ENCODE results near the gene SH3BGRL2. TPM values are rescaled to one million over a fixed set of nuclear protein-coding genes. Genes with fewer than 3 reads are reported as not detected.

The SH3BGRL2 gene
- total RNA-seq, 1 experiment from 2014 or later: 3.8 TPM

DNA sequence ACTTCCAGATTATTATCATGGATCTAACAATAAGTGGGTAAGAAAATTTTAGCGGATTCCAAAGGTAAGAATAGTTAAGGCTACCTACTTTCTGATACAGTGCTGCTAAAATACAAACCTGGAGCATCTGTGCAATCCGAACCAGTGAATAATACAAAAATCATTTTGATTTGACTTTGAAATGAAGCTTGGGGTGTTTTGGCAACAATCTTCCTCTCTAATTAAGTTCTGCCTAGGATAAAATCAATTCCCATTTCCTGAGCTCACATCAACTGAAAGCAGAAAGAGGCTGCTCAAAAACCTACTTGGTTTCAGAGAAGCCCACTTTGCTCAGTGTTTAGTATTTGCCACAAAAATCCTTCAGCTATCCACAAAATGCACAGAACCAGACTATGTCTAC lies 18.7 kb upstream of the SH3BGRL2 start:
- no peaks in the 10 kb centered on the region for H3K79me2 ChIP-seq (ENCODE audit: low read length)
- no peak overlapping the region for H3K27ac ChIP-seq (ENCODE audit: low read length)
- TF ChIP-seq, protein P1, sequence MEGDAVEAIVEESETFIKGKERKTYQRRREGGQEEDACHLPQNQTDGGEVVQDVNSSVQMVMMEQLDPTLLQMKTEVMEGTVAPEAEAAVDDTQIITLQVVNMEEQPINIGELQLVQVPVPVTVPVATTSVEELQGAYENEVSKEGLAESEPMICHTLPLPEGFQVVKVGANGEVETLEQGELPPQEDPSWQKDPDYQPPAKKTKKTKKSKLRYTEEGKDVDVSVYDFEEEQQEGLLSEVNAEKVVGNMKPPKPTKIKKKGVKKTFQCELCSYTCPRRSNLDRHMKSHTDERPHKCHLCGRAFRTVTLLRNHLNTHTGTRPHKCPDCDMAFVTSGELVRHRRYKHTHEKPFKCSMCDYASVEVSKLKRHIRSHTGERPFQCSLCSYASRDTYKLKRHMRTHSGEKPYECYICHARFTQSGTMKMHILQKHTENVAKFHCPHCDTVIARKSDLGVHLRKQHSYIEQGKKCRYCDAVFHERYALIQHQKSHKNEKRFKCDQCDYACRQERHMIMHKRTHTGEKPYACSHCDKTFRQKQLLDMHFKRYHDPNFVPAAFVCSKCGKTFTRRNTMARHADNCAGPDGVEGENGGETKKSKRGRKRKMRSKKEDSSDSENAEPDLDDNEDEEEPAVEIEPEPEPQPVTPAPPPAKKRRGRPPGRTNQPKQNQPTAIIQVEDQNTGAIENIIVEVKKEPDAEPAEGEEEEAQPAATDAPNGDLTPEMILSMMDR (conservative IDR thresholded peaks at IDR 0.05; ENCODE audit: low read depth, low read length): no peak
- TF ChIP-seq EZH2 (IDR thresholded peaks at IDR 0.05; ENCODE audit: low read length, unreplicated experiment): no peak
- H3K9me2 ChIP-seq (replicated peaks; ENCODE audit: low read length): no peaks in the 10 kb centered on the region
- no peak overlapping the region for H3K4me2 ChIP-seq (ENCODE audit: low read length)
- no peak for DNase-seq
- intact Hi-C loops (cut with micrococcal nuclease): no loop called here
- H3F3A ChIP-seq (ENCODE audit: low read length, unreplicated experiment): no peaks in the 10 kb centered on the region
- no peaks in the 10 kb centered on the region for H3K9me3 ChIP-seq (ENCODE audit: low read length)
- H3K4me3 ChIP-seq (ENCODE audit: low read length): no peak overlapping the region
- no peaks in the 10 kb centered on the region for H3K27me3 ChIP-seq (ENCODE audit: low read length)
- H3K4me1 ChIP-seq (ENCODE audit: insufficient read depth, low read length): peaks cover 21% of the 10 kb centered on the region
- CTCF ChIA-PET: no interaction called here
- no peak for ATAC-seq
- POLR2A ChIA-PET (ENCODE audit: unreplicated experiment): no interaction called here
- no peak overlapping the region for H2AFZ ChIP-seq (ENCODE audit: low read length)
- no TSS peak for BruUV-seq (replicated peaks)
- no peak overlapping the region for H3K9ac ChIP-seq (ENCODE audit: low read length)
- H3K36me3 ChIP-seq (ENCODE audit: low read depth, low read length): no peaks in the 10 kb centered on the region
- H4K20me1 ChIP-seq (ENCODE audit: low read length): no peaks in the 10 kb centered on the region

DNA sequence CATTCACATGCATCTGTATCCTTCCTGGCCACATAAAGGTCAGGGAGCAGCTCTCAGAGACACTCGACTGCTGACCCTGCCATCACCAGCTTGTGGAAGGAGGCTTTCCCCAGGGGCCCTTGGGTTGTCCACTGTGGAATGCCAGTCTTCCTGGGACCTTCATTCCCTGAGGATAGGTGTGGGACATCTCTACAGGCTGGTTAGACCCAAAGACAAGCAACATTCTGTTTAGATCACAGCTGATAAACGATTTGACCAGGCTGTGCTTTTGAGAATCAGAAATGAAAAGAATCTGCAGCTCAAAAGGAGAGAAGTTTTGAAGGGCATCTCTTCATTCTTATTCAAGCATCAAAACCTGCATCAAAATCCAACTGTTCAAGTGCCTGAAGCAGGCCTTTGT lies 18.2 kb upstream of the SH3BGRL2 start:
- BruUV-seq (replicated peaks): no TSS peak
- intact Hi-C loops (cut with micrococcal nuclease): no loop called here

DNA sequence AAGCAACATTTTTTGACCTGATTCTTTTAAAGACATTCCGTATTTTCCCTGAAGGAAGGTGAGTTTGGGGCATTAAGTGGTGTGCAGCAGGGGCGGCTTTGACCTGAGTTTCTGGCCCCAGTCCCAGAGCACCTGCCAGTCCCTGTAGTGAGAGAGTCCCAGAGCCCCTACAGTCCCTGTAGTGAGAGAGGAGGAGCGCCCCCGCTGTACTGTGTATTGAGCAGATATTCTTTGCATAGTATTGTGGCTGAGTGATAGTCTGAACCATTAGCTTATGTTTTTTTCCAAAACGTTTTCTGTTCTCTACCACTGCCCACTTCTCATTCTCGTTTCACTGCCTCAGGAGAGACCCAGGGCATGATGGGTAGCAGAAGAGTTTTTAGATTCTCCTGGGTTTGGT lies 17.2 kb upstream of the SH3BGRL2 start:
- H3K9me2 ChIP-seq (replicated peaks; ENCODE audit: low read length): no peaks in the 10 kb centered on the region
- H3K27me3 ChIP-seq (ENCODE audit: low read length): no peaks in the 10 kb centered on the region
- ChIA-PET POLR2A (ENCODE audit: unreplicated experiment) (no interaction called here), CTCF (no interaction called here)
- no peaks in the 10 kb centered on the region for H3F3A ChIP-seq (ENCODE audit: low read length, unreplicated experiment)
- no peak overlapping the region for H3K4me3 ChIP-seq (ENCODE audit: low read length)
- BruUV-seq (replicated peaks): no TSS peak
- DNase-seq (no peak), ATAC-seq (no peak)
- H2AFZ ChIP-seq (ENCODE audit: low read length): no peak overlapping the region
- no peak overlapping the region for H3K27ac ChIP-seq (ENCODE audit: low read length)
- no peak overlapping the region for H3K4me2 ChIP-seq (ENCODE audit: low read length)
- H3K9ac ChIP-seq (ENCODE audit: low read length): no peak overlapping the region
- TF ChIP-seq, protein P1 (conservative IDR thresholded peaks at IDR 0.05; ENCODE audit: low read depth, low read length): no peak
- no peak for TF ChIP-seq EZH2 (IDR thresholded peaks at IDR 0.05; ENCODE audit: low read length, unreplicated experiment)
- no peak for TF ChIP-seq EZH2phosphoT487 (IDR thresholded peaks at IDR 0.05; ENCODE audit: borderline replicate concordance, low read length)
- H3K79me2 ChIP-seq (ENCODE audit: low read length): no peaks in the 10 kb centered on the region
- H3K36me3 ChIP-seq (ENCODE audit: low read depth, low read length): no peaks in the 10 kb centered on the region
- H4K20me1 ChIP-seq (ENCODE audit: low read length): no peaks in the 10 kb centered on the region
- no peaks in the 10 kb centered on the region for H3K9me3 ChIP-seq (ENCODE audit: low read length)
- peaks cover 19% of the 10 kb centered on the region for H3K4me1 ChIP-seq (ENCODE audit: insufficient read depth, low read length)
- intact Hi-C loops (cut with micrococcal nuclease): no loop called here

More for the DNA sequence above, 18.2 kb upstream of the SH3BGRL2 start:
- no peak for TF ChIP-seq EZH2phosphoT487 (IDR thresholded peaks at IDR 0.05; ENCODE audit: borderline replicate concordance, low read length)
- TF ChIP-seq EZH2 (IDR thresholded peaks at IDR 0.05; ENCODE audit: low read length, unreplicated experiment): no peak
- TF ChIP-seq, protein P1 (conservative IDR thresholded peaks at IDR 0.05; ENCODE audit: low read depth, low read length): no peak
- Histone ChIP-seq H3K4me2 (ENCODE audit: low read length) (no peak overlapping the region), H3K27ac (ENCODE audit: low read length) (no peak overlapping the region), H3K9me3 (ENCODE audit: low read length) (no peaks in the 10 kb centered on the region), H3K79me2 (ENCODE audit: low read length) (no peaks in the 10 kb centered on the region), H3K4me3 (ENCODE audit: low read length) (no peak overlapping the region), H3K4me1 (ENCODE audit: insufficient read depth, low read length) (peaks cover 25% of the 10 kb centered on the region), H4K20me1 (ENCODE audit: low read length) (no peaks in the 10 kb centered on the region), H3K9ac (ENCODE audit: low read length) (no peak overlapping the region), H2AFZ (ENCODE audit: low read length) (no peak overlapping the region), H3K27me3 (ENCODE audit: low read length) (no peaks in the 10 kb centered on the region), H3K9me2 (replicated peaks; ENCODE audit: low read length) (no peaks in the 10 kb centered on the region), H3F3A (ENCODE audit: low read length, unreplicated experiment) (no peaks in the 10 kb centered on the region), H3K36me3 (ENCODE audit: low read depth, low read length) (no peaks in the 10 kb centered on the region)
- DNase-seq (no peak), ATAC-seq (no peak)
- ChIA-PET POLR2A (ENCODE audit: unreplicated experiment) (no interaction called here), CTCF (no interaction called here)

All from PC-3 (cell line).